ENCODE results near the gene PISD. TPM values are rescaled to one million over a fixed set of nuclear protein-coding genes. Genes with fewer than 3 reads are reported as not detected.

The PISD gene
- total and polyA plus RNA-seq, 10 donors, result 27.6 to 108 (median 65.0) TPM

DNA sequence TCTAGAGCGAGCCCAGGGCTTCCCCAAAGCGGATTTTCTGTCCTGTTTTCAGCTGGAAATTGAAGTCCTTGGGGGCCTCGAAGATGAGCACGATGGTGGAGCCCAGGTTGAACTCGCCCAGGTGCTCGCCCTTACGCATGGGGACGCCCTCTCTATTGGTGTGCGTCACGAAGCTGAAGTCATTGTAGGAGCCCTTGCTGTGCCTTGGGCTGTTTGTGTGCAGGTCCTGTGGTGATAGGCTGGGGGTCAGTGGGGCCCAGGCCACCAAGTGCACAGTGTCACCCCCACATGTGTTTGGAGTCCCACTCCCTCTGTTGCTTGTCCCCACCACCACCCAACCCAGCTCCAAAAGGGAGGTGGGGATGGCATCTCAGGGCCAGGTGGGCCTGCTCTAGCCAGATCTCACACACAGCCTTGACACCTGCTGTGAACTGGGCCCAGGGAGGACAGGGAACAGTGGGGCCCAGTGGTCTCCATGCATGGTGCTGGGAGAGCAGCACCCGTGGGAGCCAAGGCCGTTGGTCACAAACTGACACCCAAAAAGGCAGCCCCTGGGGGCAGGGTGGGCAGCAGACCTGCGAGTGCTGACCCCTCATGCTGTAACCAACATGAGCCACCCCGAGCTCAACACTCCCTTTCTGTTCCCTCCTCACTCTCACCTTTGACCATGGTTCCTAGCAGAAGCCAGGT lies 42.3 kb downstream of the PISD start:
- Histone ChIP-seq H3K27me3 (replicated peaks in 1 of 7) (no peaks in the 10 kb centered on the region), H3K36me3 (peaks cover 0 to 89% (median 74%) of the 10 kb centered on the region in 6 donors), H3K4me3 (no peak overlapping the region), H3K4me1 (peaks cover 22 to 74% (median 47%) of the 10 kb centered on the region in 6 donors), H3K9me3 (no peaks in the 10 kb centered on the region), H3K27ac (peak overlapping the region in 1 of 8 donors; percentile 56)
- WGBS, 5 donors, result 90 to 96% (median 92%) methylated on average over 12 to 14 of the region's 14 CpGs
- DNase-seq, result no peak
- intact Hi-C loops (cut with DNase I; ENCODE audit: low total_unique reads), result loop anchor here (5.0 kb wide), 1 partner anchor 47 kb away; no protein-coding TSS in a partner anchor
- TF ChIP-seq POLR2AphosphoS5 (IDR thresholded peaks at IDR 0.05), result peak in 1 of 3 donors; percentile 46
- TF ChIP-seq, protein P1, sequence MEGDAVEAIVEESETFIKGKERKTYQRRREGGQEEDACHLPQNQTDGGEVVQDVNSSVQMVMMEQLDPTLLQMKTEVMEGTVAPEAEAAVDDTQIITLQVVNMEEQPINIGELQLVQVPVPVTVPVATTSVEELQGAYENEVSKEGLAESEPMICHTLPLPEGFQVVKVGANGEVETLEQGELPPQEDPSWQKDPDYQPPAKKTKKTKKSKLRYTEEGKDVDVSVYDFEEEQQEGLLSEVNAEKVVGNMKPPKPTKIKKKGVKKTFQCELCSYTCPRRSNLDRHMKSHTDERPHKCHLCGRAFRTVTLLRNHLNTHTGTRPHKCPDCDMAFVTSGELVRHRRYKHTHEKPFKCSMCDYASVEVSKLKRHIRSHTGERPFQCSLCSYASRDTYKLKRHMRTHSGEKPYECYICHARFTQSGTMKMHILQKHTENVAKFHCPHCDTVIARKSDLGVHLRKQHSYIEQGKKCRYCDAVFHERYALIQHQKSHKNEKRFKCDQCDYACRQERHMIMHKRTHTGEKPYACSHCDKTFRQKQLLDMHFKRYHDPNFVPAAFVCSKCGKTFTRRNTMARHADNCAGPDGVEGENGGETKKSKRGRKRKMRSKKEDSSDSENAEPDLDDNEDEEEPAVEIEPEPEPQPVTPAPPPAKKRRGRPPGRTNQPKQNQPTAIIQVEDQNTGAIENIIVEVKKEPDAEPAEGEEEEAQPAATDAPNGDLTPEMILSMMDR (IDR thresholded peaks at IDR 0.05 in 8 of 11, conservative IDR thresholded peaks at IDR 0.05 in 3 of 11), result no peak

DNA sequence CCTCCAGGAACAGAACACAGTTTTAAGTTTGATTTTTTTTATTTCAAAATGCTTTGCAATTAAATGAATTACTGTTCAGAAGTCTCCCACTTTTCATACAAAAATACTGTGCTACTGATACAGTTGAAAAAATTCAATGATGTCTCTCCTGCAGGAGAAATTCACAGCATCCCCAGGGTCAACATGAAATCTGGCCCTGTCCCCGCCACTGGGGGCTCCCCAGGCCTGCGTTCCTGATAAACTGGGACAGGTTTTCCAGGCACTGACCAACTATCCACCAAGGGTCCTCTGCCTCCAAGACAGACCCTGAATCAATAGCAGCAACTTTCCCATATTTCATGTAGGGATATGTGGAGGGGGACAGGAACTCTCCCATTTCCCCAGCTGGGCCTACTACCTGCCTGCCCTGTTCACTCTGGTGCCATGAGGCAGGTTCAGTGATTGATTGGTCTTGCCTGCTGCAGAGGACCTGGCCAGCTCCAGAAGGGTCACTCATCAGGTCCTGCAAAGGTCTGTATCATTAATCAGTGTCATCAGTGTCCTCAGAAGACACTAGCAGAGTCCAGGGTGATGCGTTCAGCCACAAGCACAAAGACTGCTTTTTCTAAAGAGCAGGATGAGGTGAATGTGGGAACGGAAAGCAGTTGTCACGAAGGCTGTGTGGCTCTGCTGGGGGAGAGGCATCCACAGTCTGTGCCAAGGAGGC lies 43.4 kb downstream of the PISD start:
- H3K4me1 ChIP-seq, result peaks cover 27 to 74% (median 49%) of the 10 kb centered on the region in 6 donors
- no peak overlapping the region for H3K27ac ChIP-seq
- H3K4me3 ChIP-seq, result no peak overlapping the region
- no peaks in the 10 kb centered on the region for H3K9me3 ChIP-seq
- peak in 2 of 3 donors; percentile 8 to 10 for TF ChIP-seq POLR2AphosphoS5 (IDR thresholded peaks at IDR 0.05)
- TF ChIP-seq, protein P1 (IDR thresholded peaks at IDR 0.05 in 8 of 11, conservative IDR thresholded peaks at IDR 0.05 in 3 of 11), result no peak
- no peak for TF ChIP-seq POLR2A (IDR thresholded peaks at IDR 0.05)
- peaks cover 0 to 88% (median 69%) of the 10 kb centered on the region in 6 donors for H3K36me3 ChIP-seq
- WGBS, 5 donors, result 85 to 96% (median 91%) methylated on average over 5 of the region's 5 CpGs
- no peaks in the 10 kb centered on the region for H3K27me3 ChIP-seq (replicated peaks in 1 of 7)
- DNase-seq, result no peak
- intact Hi-C loops (cut with DNase I; ENCODE audit: low total_unique reads), result loop anchor here (5.0 kb wide), 1 partner anchor 46 kb away; no protein-coding TSS in a partner anchor

DNA sequence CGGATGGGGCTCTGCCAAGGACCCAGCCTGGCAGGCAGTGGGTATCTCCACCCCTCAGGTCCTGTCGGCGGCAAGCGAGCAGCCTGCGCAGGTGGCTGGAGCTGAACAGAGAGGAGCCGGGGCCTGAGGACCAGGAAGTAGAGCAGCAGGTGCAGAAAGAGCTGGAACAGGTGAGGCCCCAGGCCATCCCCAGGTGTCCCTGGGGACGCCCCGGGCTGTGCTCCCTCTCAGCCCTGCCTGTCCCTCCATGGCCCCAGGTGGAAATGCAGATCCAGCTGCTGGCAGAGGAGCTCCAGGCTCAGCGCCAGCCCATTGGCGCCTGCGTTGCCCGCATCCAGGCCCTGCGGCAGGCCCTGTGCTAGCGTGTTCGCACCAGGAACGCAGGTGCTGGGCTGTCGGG lies 44.0 kb downstream of the PISD start:
- intact Hi-C loops (cut with DNase I; ENCODE audit: low total_unique reads), result loop anchor here (5.0 kb wide), 1 partner anchor 46 kb away; no protein-coding TSS in a partner anchor
- Histone ChIP-seq H3K27me3 (replicated peaks in 1 of 7) (no peaks in the 10 kb centered on the region), H3K27ac (no peak overlapping the region), H3K9me3 (no peaks in the 10 kb centered on the region), H3K36me3 (peaks cover 0 to 88% (median 64%) of the 10 kb centered on the region in 6 donors), H3K4me3 (no peak overlapping the region), H3K4me1 (peaks cover 28 to 74% (median 49%) of the 10 kb centered on the region in 6 donors)
- no peak for DNase-seq
- 86 to 95% (median 86%) methylated on average over 8 to 17 of the region's 17 CpGs for WGBS, 5 donors
- TF ChIP-seq, protein P1 (IDR thresholded peaks at IDR 0.05 in 8 of 11, conservative IDR thresholded peaks at IDR 0.05 in 3 of 11), result no peak
- no peak for TF ChIP-seq POLR2A (IDR thresholded peaks at IDR 0.05)
- TF ChIP-seq POLR2AphosphoS5 (IDR thresholded peaks at IDR 0.05), result peak; percentile 14 to 70 (median 25)
